ENCODE results near the gene LRRC70. TPM values are rescaled to one million over a fixed set of nuclear protein-coding genes. Genes with fewer than 3 reads are reported as not detected.

The LRRC70 gene
- total and polyA plus RNA-seq, 2 experiments from 2014 or later, result 0.15 to 1.7 TPM

GRCh38 chr5:62558941-62559340 is 19.7 kb upstream of the LRRC70 start:
- peaks cover 15% of the 10 kb centered on the region; the same call in 1 of the 3 replicates for H3K36me3 Mint-ChIP-seq (ENCODE audit: low read depth)
- peaks cover 7% of the 10 kb centered on the region for H3K4me1 Mint-ChIP-seq

More at GRCh38 chr5:62558941-62559340, 19.7 kb upstream of the LRRC70 start:
- DNase-seq (ENCODE audit: low spot score) (no peak), ATAC-seq (no peak)
- TF ChIP-seq NANOG (IDR thresholded peaks at IDR 0.05; ENCODE audit: borderline replicate concordance) (no peak), JUNB (IDR thresholded peaks at IDR 0.05; ENCODE audit: unreplicated experiment) (no peak), ZNF114 (CRISPR knock-in tag; IDR thresholded peaks at IDR 0.05) (no peak), ZNF331 (CRISPR knock-in tag; IDR thresholded peaks at IDR 0.05; ENCODE audit: low read depth) (no peak), CREB1 (CRISPR knock-in tag; IDR thresholded peaks at IDR 0.05; ENCODE audit: low read depth) (no peak), EZH2 (IDR thresholded peaks at IDR 0.05; ENCODE audit: low read depth, unreplicated experiment) (no peak), POLR2AphosphoS5 (IDR thresholded peaks at IDR 0.05; ENCODE audit: low read depth) (no peak), ZNF462 (CRISPR knock-in tag; IDR thresholded peaks at IDR 0.05) (no peak), STAT1 (IDR thresholded peaks at IDR 0.05; ENCODE audit: unreplicated experiment) (no peak), CTCF (conservative IDR thresholded peaks at IDR 0.05; ENCODE audit: low read depth in 2 of 2) (no peak), REST (IDR thresholded peaks at IDR 0.05; ENCODE audit: unreplicated experiment) (no peak), EZH2phosphoT487 (IDR thresholded peaks at IDR 0.05; ENCODE audit: unreplicated experiment) (no peak)
- Histone ChIP-seq H3K79me2 (replicated peaks; ENCODE audit: insufficient read depth) (no peaks in the 10 kb centered on the region), H3K36me3 (ENCODE audit: insufficient read depth) (no peaks in the 10 kb centered on the region), H3K27ac (ENCODE audit: low read depth) (no peak overlapping the region), H3F3A (replicated peaks; ENCODE audit: low read depth) (no peaks in the 10 kb centered on the region), H3K9me2 (ENCODE audit: insufficient read depth) (no peaks in the 10 kb centered on the region), H3K27me3 (ENCODE audit: insufficient read depth) (no peaks in the 10 kb centered on the region), H4K20me1 (replicated peaks; ENCODE audit: insufficient read depth) (no peaks in the 10 kb centered on the region), H2AFZ (no peak overlapping the region), H3K4me3 (no peak overlapping the region), H3K4me1 (ENCODE audit: insufficient read depth) (peaks cover 8% of the 10 kb centered on the region; the same call in 1 of the 2 replicates), H3K4me2 (no peak overlapping the region)
- Mint-ChIP-seq H3K27me3 (ENCODE audit: insufficient read depth, low read depth, poor library complexity) (no peaks in the 10 kb centered on the region), H3K9me3 (no peaks in the 10 kb centered on the region), H3K4me3 (no peak overlapping the region), H3K27ac (no peak overlapping the region)

All from GM23338 (cell line).